ENCODE data around the gene THYN1.

THYN1 gene

GRCh38 chr11:134272381-134273316 lies 19.5 kb upstream of the THYN1 start:
- DNase-seq (ENCODE audit: low read depth) = no peak
- no peak overlapping the region for H3K4me3 ChIP-seq (ENCODE audit: low read length)
- TF ChIP-seq CTCF (IDR thresholded peaks at IDR 0.05; ENCODE audit: insufficient read depth, low read depth, low read length, missing control alignments) = no peak

- H3K4me3 ChIP-seq (ENCODE audit: low read length) = no peak overlapping the region
- TF ChIP-seq CTCF (IDR thresholded peaks at IDR 0.05; ENCODE audit: insufficient read depth, low read depth, low read length, missing control alignments) = no peak
- DNase-seq (ENCODE audit: low read depth) = no peak
These were observed 18.8 kb upstream of the THYN1 start for GRCh38 chr11:134271978-134272377.

- peak; percentile 6 for TF ChIP-seq CTCF (IDR thresholded peaks at IDR 0.05; ENCODE audit: insufficient read depth, low read depth, low read length, missing control alignments)
- no peak overlapping the region for H3K4me3 ChIP-seq (ENCODE audit: low read length)
- DNase-seq (ENCODE audit: low read depth) = peak; percentile 35
These were observed 17.1 kb upstream of the THYN1 start for GRCh38 chr11:134270250-134270714.

- no peak overlapping the region for H3K4me3 ChIP-seq (ENCODE audit: low read length)
- no peak for TF ChIP-seq CTCF (IDR thresholded peaks at IDR 0.05; ENCODE audit: insufficient read depth, low read depth, low read length, missing control alignments)
- no peak for DNase-seq (ENCODE audit: low read depth)
These were observed 14.8 kb upstream of the THYN1 start for GRCh38 chr11:134267966-134268365.

- TF ChIP-seq CTCF (IDR thresholded peaks at IDR 0.05; ENCODE audit: insufficient read depth, low read depth, low read length, missing control alignments) = no peak
- H3K4me3 ChIP-seq (ENCODE audit: low read length) = no peak overlapping the region
- no peak for DNase-seq (ENCODE audit: low read depth)
These were observed 14.3 kb upstream of the THYN1 start for GRCh38 chr11:134267461-134267860.

GRCh38 chr11:134266841-134267251 lies 13.7 kb upstream of the THYN1 start:
- no peak for TF ChIP-seq CTCF (IDR thresholded peaks at IDR 0.05; ENCODE audit: insufficient read depth, low read depth, low read length, missing control alignments)
- peak; percentile 99 for DNase-seq (ENCODE audit: low read depth)
- no peak overlapping the region for H3K4me3 ChIP-seq (ENCODE audit: low read length)

Measured in epithelial cell of esophagus (primary cell).